GM10248 (cell line): ENCODE results near the gene LRP8.

ENCODE experiments used
- CTCF ChIA-PET: fragments of 300-600 bp; sonication (Branson Sonifier 250); formaldehyde crosslinking; extraction: SDS; loops from one replicate; lab custom pipeline; 2021; ENCODE audit warnings: antibody characterized with exemption; lab: Yijun Ruan, JAX
- POLR2A ChIA-PET: fragments of 350-650 bp; sonication (Branson Sonifier 250); formaldehyde crosslinking; extraction: SDS; loops from one replicate; lab custom pipeline; 2020; ENCODE audit warnings: antibody characterized with exemption; lab: Yijun Ruan, JAX
- DNase-seq: peaks from one replicate; pipeline ENCODE4 v3.0.0; 2012; ENCODE audit errors: extremely low spot score
- CTCF ChIP-seq: IDR thresholded peaks from 2 replicates; pipeline ENCODE4 v1.5.1; 2012; ENCODE audit warnings: mild to moderate bottlenecking, low read depth; ENCODE audit errors: extremely low read depth, missing control alignments, control extremely low read depth

LRP8 gene

GRCh38 chr1:53372501-53372951 lies 44.7 kb upstream of the LRP8 start:
- ChIA-PET CTCF (interaction anchor here (1.2 to 1.4 kb wide), 2 partner anchors 21 to 29 kb away, joined by 3 to 4 read pairs; no protein-coding TSS in a partner anchor), POLR2A (no interaction called here)

GRCh38 chr1:53371851-53372250 lies 44.0 kb upstream of the LRP8 start:
- DNase-seq = no peak
- CTCF ChIA-PET = interaction anchor here (1.2 to 1.4 kb wide), 2 partner anchors 22 to 29 kb away, joined by 3 to 4 read pairs; no protein-coding TSS in a partner anchor
- TF ChIP-seq CTCF = no peak
- POLR2A ChIA-PET = no interaction called here

More at GRCh38 chr1:53372501-53372951, 44.7 kb upstream of the LRP8 start:
- no peak for TF ChIP-seq CTCF
- no peak for DNase-seq

DNA sequence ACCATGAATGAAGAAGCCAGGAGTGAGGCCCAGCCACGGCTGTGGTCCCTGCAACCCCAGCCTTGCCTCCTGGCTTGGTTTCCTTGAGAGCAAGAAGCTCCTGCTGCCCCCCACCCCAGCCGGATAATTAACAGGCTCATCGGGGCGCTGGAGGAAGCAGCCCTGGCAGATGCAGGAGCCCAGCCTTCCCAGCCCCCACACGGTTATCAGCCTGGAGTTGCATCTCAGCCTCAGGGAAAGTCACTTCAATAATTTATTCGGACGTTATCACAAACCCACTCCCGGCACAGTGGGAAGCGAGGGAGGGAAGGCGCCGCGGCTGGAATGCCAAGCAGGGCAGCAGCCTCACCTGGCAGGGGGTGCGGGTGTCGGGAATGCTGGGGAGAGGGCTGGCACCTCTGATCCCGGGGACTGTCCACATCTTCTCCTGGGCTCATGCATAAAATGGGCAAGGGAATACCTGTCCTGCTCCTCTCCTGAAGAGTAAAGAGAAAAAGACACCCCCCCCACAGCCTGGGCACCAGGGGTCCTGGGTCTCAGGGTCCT lies 43.3 kb upstream of the LRP8 start:
- no peak for TF ChIP-seq CTCF
- CTCF ChIA-PET = interaction anchor here (1.2 kb wide), 1 partner anchor 22 kb away, joined by 4 read pairs; no protein-coding TSS in a partner anchor
- POLR2A ChIA-PET = no interaction called here
- no peak for DNase-seq

- no peak for DNase-seq
- TF ChIP-seq CTCF = no peak
- CTCF ChIA-PET = no interaction called here
- POLR2A ChIA-PET = no interaction called here
Measured at GRCh38 chr1:53370369-53370961, 42.6 kb upstream of the LRP8 start.

- no peak for TF ChIP-seq CTCF
- ChIA-PET CTCF (no interaction called here), POLR2A (no interaction called here)
- no peak for DNase-seq
Measured at GRCh38 chr1:53369761-53370160, 41.9 kb upstream of the LRP8 start.

- TF ChIP-seq CTCF = no peak
- POLR2A ChIA-PET = no interaction called here
- CTCF ChIA-PET = interaction anchor here (0.8 to 1.9 kb wide), 3 partner anchors 24 to 102 kb away, joined by 3 to 10 read pairs (median 3); no protein-coding TSS in a partner anchor
- no peak for DNase-seq
Measured at GRCh38 chr1:53369034-53369750, 41.3 kb upstream of the LRP8 start.
